Trophoblast cell (in vitro differentiated cells and primary cell): ENCODE results near the gene PPP4R1.
A peak's percentile ranks its signal among the peaks of the same experiment; 100 is the strongest.

Source experiments
- DNase-seq, 2 donors: peaks; one replicate each; pipeline ENCODE4 v3.0.0-alpha.2; 2016
- H2AFZ ChIP-seq: 2 replicates; pipeline ENCODE4 v1.6.1; 2013; ENCODE audit warnings: low read length, moderate library complexity, mild to moderate bottlenecking; ENCODE audit not compliant: insufficient read depth, poor library complexity
- H2AK5ac ChIP-seq: 2 replicates; pipeline ENCODE4 v1.6.1; 2013; ENCODE audit warnings: mild to moderate bottlenecking, low read length
- H2BK120ac ChIP-seq: 2 replicates; pipeline ENCODE4 v1.6.1; 2013; ENCODE audit warnings: low read length, mild to moderate bottlenecking, moderate library complexity; ENCODE audit not compliant: insufficient read depth, poor library complexity
- H2BK12ac ChIP-seq: 2 replicates; pipeline ENCODE4 v1.6.1; 2013; ENCODE audit warnings: mild to moderate bottlenecking, low read length, moderate library complexity
- H2BK5ac ChIP-seq: 2 replicates; pipeline ENCODE4 v1.6.1; 2013; ENCODE audit warnings: low read length, low read depth, moderate library complexity, mild to moderate bottlenecking; ENCODE audit not compliant: poor library complexity
- H3K14ac ChIP-seq: 2 replicates; pipeline ENCODE4 v1.6.1; 2013; ENCODE audit warnings: mild to moderate bottlenecking, low read length
- H3K18ac ChIP-seq: 2 replicates; pipeline ENCODE4 v1.6.1; 2013; ENCODE audit warnings: mild to moderate bottlenecking, low read length
- H3K23ac ChIP-seq: 2 replicates; pipeline ENCODE4 v1.6.1; 2013; ENCODE audit warnings: low read length
- H3K27ac ChIP-seq: 2 replicates; pipeline ENCODE4 v1.5.1; 2013; ENCODE audit warnings: low read depth, mild to moderate bottlenecking, inconsistent platforms, low read length, moderate library complexity
- H3K27me3 ChIP-seq: 2 replicates; pipeline ENCODE4 v1.6.1; 2013; ENCODE audit warnings: inconsistent platforms, mild to moderate bottlenecking, low read length, moderate library complexity; ENCODE audit not compliant: insufficient read depth
- H3K36me3 ChIP-seq, 2 experiments: 1 replicate in 1 of 2; 2 replicates in 1 of 2; pipeline ENCODE4 v1.6.1; 2013; ENCODE audit warnings: low read length in 2 of 2, mild to moderate bottlenecking in 2 of 2, moderate library complexity in 1 of 2; ENCODE audit not compliant: insufficient read depth in 2 of 2, control insufficient read depth in 1 of 2
- H3K4ac ChIP-seq: 2 replicates; pipeline ENCODE4 v1.6.1; 2013; ENCODE audit warnings: low read depth, mild to moderate bottlenecking, low read length, moderate library complexity
- H3K4me1 ChIP-seq, 2 experiments: 1 replicate in 1 of 2; 2 replicates in 1 of 2; pipeline ENCODE4 v1.6.1; 2013; ENCODE audit warnings: low read length in 2 of 2, mild to moderate bottlenecking in 2 of 2, moderate library complexity in 1 of 2; ENCODE audit not compliant: insufficient read depth in 2 of 2, control insufficient read depth in 1 of 2
- H3K4me2 ChIP-seq: 2 replicates; pipeline ENCODE4 v1.6.1; 2013; ENCODE audit warnings: inconsistent platforms, mild to moderate bottlenecking, low read length, moderate library complexity
- H3K4me3 ChIP-seq: 2 replicates; pipeline ENCODE4 v1.5.1; 2013; ENCODE audit warnings: mild to moderate bottlenecking, low read depth, low read length, inconsistent platforms
- H3K79me1 ChIP-seq: one replicate; pipeline ENCODE4 v1.6.1; 2013; ENCODE audit warnings: low read length
- H3K79me2 ChIP-seq: 2 replicates; pipeline ENCODE4 v1.6.1; 2013; ENCODE audit warnings: low read length, mild to moderate bottlenecking; ENCODE audit not compliant: control insufficient read depth, insufficient read depth, poor library complexity
- H3K9ac ChIP-seq: 2 replicates; pipeline ENCODE4 v1.6.1; 2013; ENCODE audit warnings: mild to moderate bottlenecking, low read length
- H3K9me3 ChIP-seq: 2 replicates; pipeline ENCODE4 v1.6.1; 2013; ENCODE audit warnings: low read depth, mild to moderate bottlenecking, control low read depth, inconsistent platforms, low read length; ENCODE audit not compliant: insufficient read depth
- H4K12ac ChIP-seq: 2 replicates; pipeline ENCODE4 v1.6.1; 2013; ENCODE audit warnings: low read depth, mild to moderate bottlenecking, low read length, moderate library complexity
- H4K8ac ChIP-seq: 2 replicates; pipeline ENCODE4 v1.6.1; 2013; ENCODE audit warnings: low read depth, mild to moderate bottlenecking, low read length, moderate library complexity
- H4K91ac ChIP-seq: one replicate; pipeline ENCODE4 v1.6.1; 2013; ENCODE audit warnings: low read depth, mild to moderate bottlenecking, low read length, moderate library complexity
- WGBS: extraction: QIAGEN DNeasy Blood & Tissue Kit; methylation state at CpG from one replicate; pipeline ENCODE4 v1.1.7; 2013; ENCODE audit warnings: missing lambda C conversion rate; ENCODE audit not compliant: insufficient read length, insufficient coverage; ENCODE audit errors: extremely low coverage; 5-methylcytosine and 5-hydroxymethylcytosine counted together

PPP4R1 gene

GRCh38 chr18:9581667-9582066, 32.7 kb downstream of the PPP4R1 start:
- no CpG with 5 or more reads among the region's 7 CpGs for WGBS
- H3K9me3 ChIP-seq, result no peaks in the 10 kb centered on the region
- no peak overlapping the region for H3K18ac ChIP-seq
- H3K9ac ChIP-seq, result no peak overlapping the region
- H2BK12ac ChIP-seq, result no peak overlapping the region
- no peak overlapping the region for H3K4me3 ChIP-seq
- H4K8ac ChIP-seq, result no peak overlapping the region
- no peak for DNase-seq
- no peak overlapping the region for H2BK5ac ChIP-seq
- peaks cover 2 to 3% of the 10 kb centered on the region in 2 experiments for H3K4me1 ChIP-seq
- H3K27ac ChIP-seq, result no peak overlapping the region
- H4K91ac ChIP-seq, result no peak overlapping the region
- H3K79me2 ChIP-seq, result no peaks in the 10 kb centered on the region
- peaks cover 10 to 17% of the 10 kb centered on the region in 2 experiments for H3K36me3 ChIP-seq
- H3K4me2 ChIP-seq, result no peak overlapping the region
- no peak overlapping the region for H2AFZ ChIP-seq
- H3K4ac ChIP-seq, result no peak overlapping the region
- no peak overlapping the region for H2BK120ac ChIP-seq
- no peak overlapping the region for H3K23ac ChIP-seq
- no peaks in the 10 kb centered on the region for H3K79me1 ChIP-seq
- H3K14ac ChIP-seq, result no peak overlapping the region
- no peak overlapping the region for H4K12ac ChIP-seq
- H3K27me3 ChIP-seq, result no peaks in the 10 kb centered on the region
- H2AK5ac ChIP-seq, result no peak overlapping the region

GRCh38 chr18:9578306-9578705, 36.1 kb downstream of the PPP4R1 start:
- H3K9ac ChIP-seq, result no peak overlapping the region
- H3K4me3 ChIP-seq, result no peak overlapping the region
- H3K14ac ChIP-seq, result no peak overlapping the region
- H3K18ac ChIP-seq, result no peak overlapping the region
- peak overlapping the region; percentile 31 for H2BK5ac ChIP-seq
- no peaks in the 10 kb centered on the region for H3K79me1 ChIP-seq
- H3K27me3 ChIP-seq, result no peaks in the 10 kb centered on the region
- no peaks in the 10 kb centered on the region for H3K9me3 ChIP-seq
- H2BK120ac ChIP-seq, result no peak overlapping the region
- H2BK12ac ChIP-seq, result no peak overlapping the region
- peak; percentile 12 to 29 for DNase-seq
- H3K27ac ChIP-seq, result no peak overlapping the region
- H3K23ac ChIP-seq, result no peak overlapping the region
- peaks cover 12 to 21% of the 10 kb centered on the region in 2 experiments for H3K36me3 ChIP-seq
- peak overlapping the region; percentile 62 for H3K4ac ChIP-seq
- H3K4me2 ChIP-seq, result no peak overlapping the region
- no peak overlapping the region for H4K8ac ChIP-seq
- H3K79me2 ChIP-seq, result no peaks in the 10 kb centered on the region
- no peak overlapping the region for H4K12ac ChIP-seq
- no peak overlapping the region for H4K91ac ChIP-seq
- no peak overlapping the region for H2AK5ac ChIP-seq
- H2AFZ ChIP-seq, result no peak overlapping the region
- H3K4me1 ChIP-seq, result peaks cover 2 to 3% of the 10 kb centered on the region in 2 experiments

GRCh38 chr18:9577361-9577760, 37.0 kb downstream of the PPP4R1 start:
- H3K23ac ChIP-seq, result no peak overlapping the region
- H3K18ac ChIP-seq, result no peak overlapping the region
- no peak overlapping the region for H2BK12ac ChIP-seq
- no peak overlapping the region for H2BK120ac ChIP-seq
- H3K9me3 ChIP-seq, result no peaks in the 10 kb centered on the region
- H3K4ac ChIP-seq, result no peak overlapping the region
- H3K14ac ChIP-seq, result no peak overlapping the region
- peaks cover 2 to 3% of the 10 kb centered on the region in 2 experiments for H3K4me1 ChIP-seq
- peak; percentile 57 to 65 for DNase-seq
- no peaks in the 10 kb centered on the region for H3K79me2 ChIP-seq
- no peak overlapping the region for H4K12ac ChIP-seq
- no peak overlapping the region for H2AK5ac ChIP-seq
- H4K8ac ChIP-seq, result no peak overlapping the region
- no peak overlapping the region for H2AFZ ChIP-seq
- peaks cover 12 to 17% of the 10 kb centered on the region in 2 experiments for H3K36me3 ChIP-seq
- H3K4me3 ChIP-seq, result no peak overlapping the region
- no CpG with 5 or more reads among the region's 9 CpGs for WGBS
- H3K4me2 ChIP-seq, result no peak overlapping the region
- H3K79me1 ChIP-seq, result no peaks in the 10 kb centered on the region
- H3K27me3 ChIP-seq, result no peaks in the 10 kb centered on the region
- H3K27ac ChIP-seq, result no peak overlapping the region
- H2BK5ac ChIP-seq, result no peak overlapping the region
- H3K9ac ChIP-seq, result no peak overlapping the region
- H4K91ac ChIP-seq, result no peak overlapping the region

GRCh38 chr18:9575558-9575957, 38.8 kb downstream of the PPP4R1 start:
- Histone ChIP-seq H4K12ac (no peak overlapping the region), H3K36me3 (peaks cover 9 to 16% of the 10 kb centered on the region in 2 experiments), H3K4me2 (no peak overlapping the region), H3K18ac (no peak overlapping the region), H4K91ac (no peak overlapping the region), H3K9ac (no peak overlapping the region), H3K14ac (no peak overlapping the region), H3K27me3 (no peaks in the 10 kb centered on the region), H3K27ac (no peak overlapping the region), H4K8ac (no peak overlapping the region), H2BK120ac (no peak overlapping the region), H3K23ac (no peak overlapping the region), H3K4me3 (no peak overlapping the region), H3K9me3 (no peaks in the 10 kb centered on the region), H3K79me2 (no peaks in the 10 kb centered on the region), H3K4me1 (peaks cover 2 to 3% of the 10 kb centered on the region in 2 experiments), H3K79me1 (no peaks in the 10 kb centered on the region), H2AFZ (no peak overlapping the region), H2BK12ac (no peak overlapping the region), H2AK5ac (no peak overlapping the region), H3K4ac (no peak overlapping the region), H2BK5ac (no peak overlapping the region)
- WGBS, result no CpG with 5 or more reads among the region's 5 CpGs
- DNase-seq, result peak; percentile 90 to 98
